HepG2 (cell line): ENCODE measurements around the gene DIPK1B. TPM values are rescaled to one million over a fixed set of nuclear protein-coding genes. Genes with fewer than 3 reads are reported as not detected.

Source experiments
- ATAC-seq: fragments of 200-7000 bp; cut with Tn5 transposase; 3 replicates; pipeline ENCODE4 v1.9.1; 2020; ENCODE audit warnings: mild to moderate bottlenecking, moderate library complexity
- BruUV-seq: library from RNA; stranded (reverse); fragments of 400-500 nt; replicated peaks from 2 replicates; lab custom pipeline; 2021; lab: Mats Ljungman, UMichigan
- CTCF ChIA-PET: fragments of 300-600 bp; formaldehyde crosslinking; extraction: SDS; loops from one replicate; lab custom pipeline; 2021; ENCODE audit warnings: low total read pairs, inconsistent platforms, low intra/inter-chr PET ratio; lab: Yijun Ruan, JAX
- POLR2A ChIA-PET: fragments of 350-600 bp; sonication (Branson Sonifier 250); formaldehyde crosslinking; loops from one replicate; lab custom pipeline; 2020; ENCODE audit warnings: antibody characterized with exemption, inconsistent platforms; lab: Yijun Ruan, JAX
- DNase-seq: peaks from one replicate; pipeline ENCODE4 v3.0.0-alpha.2; 2015; ENCODE audit warnings: low spot score
- FAIRE-seq: peaks from 3 replicates; lab custom pipeline; 2011; peaks lifted over from hg19 to GRCh38; lab: Jason Lieb, UNC
- H2AFZ ChIP-seq: one replicate; pipeline ENCODE4 v1.6.1; 2011; ENCODE audit warnings: low read length, inconsistent platforms
- H3K27ac ChIP-seq: fragments of 300-600 bp; 3 replicates; pipeline ENCODE4 v1.8.0; 2011; ENCODE audit warnings: mixed run types, mild to moderate bottlenecking, mixed read lengths, low read length, inconsistent platforms; ENCODE audit not compliant: insufficient read depth; ENCODE audit errors: extremely low read length
- H3K27me3 ChIP-seq, 2 experiments: fragments of 200-600 bp in 1 of 2; 2 replicates in 1 of 2; 3 replicates in 1 of 2; pipeline versions ENCODE4 v1.6.0 to v1.8.0; 2011; ENCODE audit warnings: low read length in 2 of 2, mild to moderate bottlenecking in 2 of 2, moderate library complexity in 2 of 2, inconsistent platforms in 1 of 2; ENCODE audit not compliant: insufficient read depth in 2 of 2, control insufficient read depth in 1 of 2
- H3K36me3 ChIP-seq, 2 experiments: fragments of 200-600 bp in 1 of 2; replicated peaks in 1 of 2; 2 replicates in 1 of 2; 3 replicates in 1 of 2; pipeline versions ENCODE4 v1.5.1 to v1.8.0; 2011; ENCODE audit warnings: low read length in 2 of 2, inconsistent platforms in 1 of 2; ENCODE audit not compliant: insufficient read depth in 2 of 2, control insufficient read depth in 1 of 2
- H3K4me1 ChIP-seq: 2 replicates; pipeline ENCODE4 v1.5.1; 2012; ENCODE audit warnings: low read length, inconsistent platforms; ENCODE audit not compliant: insufficient read depth
- H3K4me2 ChIP-seq: 2 replicates; pipeline ENCODE4 v1.6.0; 2011; ENCODE audit warnings: low read depth, low read length, inconsistent platforms
- H3K4me3 ChIP-seq, 3 experiments: fragments of 200-600 bp in 1 of 3; sonication (generic), shearing (Covaris generic) in 1 of 3; replicated peaks in 1 of 3; 2 replicates each; pipeline ENCODE4 v1.5.1; 2011 to 2016; ENCODE audit warnings: low read length in 3 of 3, inconsistent platforms in 2 of 3, low read depth in 2 of 3, mild to moderate bottlenecking in 2 of 3, control low read depth in 1 of 3, mixed read lengths in 1 of 3; ENCODE audit not compliant: insufficient read depth in 1 of 3
- H3K79me2 ChIP-seq: one replicate; pipeline ENCODE4 v1.6.1; 2011; ENCODE audit warnings: low read length, inconsistent platforms; ENCODE audit not compliant: insufficient read depth
- H3K9ac ChIP-seq: 2 replicates; pipeline ENCODE4 v1.6.0; 2011; ENCODE audit warnings: mild to moderate bottlenecking, low read depth, low read length, inconsistent platforms; ENCODE audit not compliant: insufficient read depth
- H3K9me3 ChIP-seq: 2 replicates; pipeline ENCODE4 v1.5.1; 2012; ENCODE audit warnings: mild to moderate bottlenecking, low read length
- H4K20me1 ChIP-seq: 2 replicates; pipeline ENCODE4 v1.6.0; 2011; ENCODE audit warnings: inconsistent platforms, mild to moderate bottlenecking, low read length, moderate library complexity; ENCODE audit not compliant: insufficient read depth
- ARNTL ChIP-seq: sonication (generic); formaldehyde crosslinking; IDR thresholded peaks from 2 replicates; pipeline ENCODE4 v1.4.0; 2020; ENCODE audit warnings: mild to moderate bottlenecking, missing genetic modification reagents
- RBM22 ChIP-seq: fragments of 200-400 bp; formaldehyde crosslinking; optimal IDR thresholded peaks from 2 replicates; pipeline ENCODE3; 2017; ENCODE audit warnings: mild to moderate bottlenecking, low read length, moderate library complexity
- RXRA ChIP-seq: sonication (generic); formaldehyde crosslinking; IDR thresholded peaks from 2 replicates; pipeline ENCODE4 v1.5.1; 2020; ENCODE audit warnings: missing genetic modification reagents
- WGBS: methylation state at CpG from one replicate; pipeline ENCODE4 v1.1.6; 2017; ENCODE audit warnings: low lambda C conversion rate; 5-methylcytosine and 5-hydroxymethylcytosine counted together
- in situ Hi-C: cut with HindIII; loops from 2 replicates; pipeline ENCODE4 v1.10.0; 2017; ENCODE audit warnings: low pct_unique_long_range_greater_than_20kb; ENCODE audit not compliant: extremely low pct_ligation_motif_present
- intact Hi-C: fragments of 100-400 bp; cut with micrococcal nuclease; formaldehyde crosslinking; loops from one replicate; pipeline ENCODE4 v1.10.0; 2022; ENCODE audit not compliant: unreplicated experiment
- polyA plus RNA-seq, 8 experiments: library from polyadenylated mRNA; depleted of rRNA in 3 of 8; stranded (reverse) in 7 of 8; unstranded in 1 of 8; fragments of >200 nt; fragmentation: Illumina TruSeq in 4 of 8; extraction: Trizol in 4 of 8; gene quantifications; 2 replicates each; pipeline versions ENCODE4 v1.2.1 to v1.2.3, GENCODE V29; 2011 to 2016; ENCODE audit warnings: low read depth in 4 of 8, missing spikeins in 1 of 8, mixed read lengths in 1 of 8; ENCODE audit not compliant: insufficient read depth in 1 of 8
- total RNA-seq, 5 experiments: library from RNA; depleted of rRNA; stranded (reverse); fragments of >200 nt; fragmentation: Illumina TruSeq; extraction: Trizol; gene quantifications; 2 replicates each; pipeline ENCODE4 v1.2.3, GENCODE V29; 2016; ENCODE audit warnings: low read depth in 1 of 5
- TF ChIP-seq, protein P1 (sequence below): sonication (generic); formaldehyde crosslinking; IDR thresholded peaks from 2 replicates; pipeline ENCODE4 v1.5.0; 2020; ENCODE audit warnings: missing genetic modification reagents, mild to moderate bottlenecking, borderline replicate concordance
- TF ChIP-seq, protein P2 (sequence below): sonication (generic); formaldehyde crosslinking; IDR thresholded peaks from 2 replicates; pipeline ENCODE4 v1.5.1; 2020; ENCODE audit warnings: mild to moderate bottlenecking, missing genetic modification reagents, moderate library complexity

Gene DIPK1B
- total and polyA plus RNA-seq, 2 of the 13 experiments (the other 11 are each of a cell fraction or from before 2014, with no cell fraction given): 0.18 to 3.9 TPM

DNA sequence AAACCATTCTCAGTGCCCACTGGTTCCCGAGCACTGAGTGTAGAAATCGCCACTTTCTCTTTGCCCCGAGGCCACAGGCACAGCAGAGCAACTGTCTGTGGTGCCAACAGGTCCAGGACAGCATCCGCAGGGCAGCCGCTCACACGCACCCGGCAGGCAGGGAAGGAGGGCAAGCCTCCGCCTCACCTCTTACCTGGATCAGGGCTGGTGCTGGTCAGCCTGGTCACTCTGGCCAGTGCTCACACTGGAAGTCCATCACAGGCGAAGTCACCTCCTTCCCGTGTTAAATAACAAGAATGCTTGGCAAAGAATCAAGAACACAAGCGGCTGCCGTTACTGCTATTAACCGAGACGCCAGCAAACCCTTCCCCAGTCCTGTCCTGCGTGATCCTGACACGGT, 13.7 kb downstream of the DIPK1B start:
- WGBS: 63% methylated on average over 10 of the region's 16 CpGs
- Histone ChIP-seq H3K4me2 (peak overlapping the region; percentile 97), H3K27ac (no peak overlapping the region), H3K79me2 (peaks cover 31% of the 10 kb centered on the region), H4K20me1 (peaks cover 52% of the 10 kb centered on the region), H2AFZ (no peak overlapping the region), H3K27me3 (no peaks in the 10 kb centered on the region; a peak in 1 of 5 replicates), H3K4me3 (peak overlapping the region; percentile 75 to 89 (median 89)), H3K36me3 (peaks cover 11 to 20% of the 10 kb centered on the region in 2 experiments; a peak in 4 of 5 replicates), H3K9ac (peak overlapping the region; percentile 90), H3K4me1 (peaks cover 55% of the 10 kb centered on the region), H3K9me3 (no peaks in the 10 kb centered on the region)
- peak; percentile 13; the same call in 1 of the 2 replicates for TF ChIP-seq RXRA (CRISPR knock-in tag)
- no peak for TF ChIP-seq ARNTL (CRISPR knock-in tag)
- TF ChIP-seq, protein P1, sequence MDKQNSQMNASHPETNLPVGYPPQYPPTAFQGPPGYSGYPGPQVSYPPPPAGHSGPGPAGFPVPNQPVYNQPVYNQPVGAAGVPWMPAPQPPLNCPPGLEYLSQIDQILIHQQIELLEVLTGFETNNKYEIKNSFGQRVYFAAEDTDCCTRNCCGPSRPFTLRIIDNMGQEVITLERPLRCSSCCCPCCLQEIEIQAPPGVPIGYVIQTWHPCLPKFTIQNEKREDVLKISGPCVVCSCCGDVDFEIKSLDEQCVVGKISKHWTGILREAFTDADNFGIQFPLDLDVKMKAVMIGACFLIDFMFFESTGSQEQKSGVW (CRISPR knock-in tag): no peak
- peak; percentile 8 for TF ChIP-seq RBM22
- TF ChIP-seq, protein P2, sequence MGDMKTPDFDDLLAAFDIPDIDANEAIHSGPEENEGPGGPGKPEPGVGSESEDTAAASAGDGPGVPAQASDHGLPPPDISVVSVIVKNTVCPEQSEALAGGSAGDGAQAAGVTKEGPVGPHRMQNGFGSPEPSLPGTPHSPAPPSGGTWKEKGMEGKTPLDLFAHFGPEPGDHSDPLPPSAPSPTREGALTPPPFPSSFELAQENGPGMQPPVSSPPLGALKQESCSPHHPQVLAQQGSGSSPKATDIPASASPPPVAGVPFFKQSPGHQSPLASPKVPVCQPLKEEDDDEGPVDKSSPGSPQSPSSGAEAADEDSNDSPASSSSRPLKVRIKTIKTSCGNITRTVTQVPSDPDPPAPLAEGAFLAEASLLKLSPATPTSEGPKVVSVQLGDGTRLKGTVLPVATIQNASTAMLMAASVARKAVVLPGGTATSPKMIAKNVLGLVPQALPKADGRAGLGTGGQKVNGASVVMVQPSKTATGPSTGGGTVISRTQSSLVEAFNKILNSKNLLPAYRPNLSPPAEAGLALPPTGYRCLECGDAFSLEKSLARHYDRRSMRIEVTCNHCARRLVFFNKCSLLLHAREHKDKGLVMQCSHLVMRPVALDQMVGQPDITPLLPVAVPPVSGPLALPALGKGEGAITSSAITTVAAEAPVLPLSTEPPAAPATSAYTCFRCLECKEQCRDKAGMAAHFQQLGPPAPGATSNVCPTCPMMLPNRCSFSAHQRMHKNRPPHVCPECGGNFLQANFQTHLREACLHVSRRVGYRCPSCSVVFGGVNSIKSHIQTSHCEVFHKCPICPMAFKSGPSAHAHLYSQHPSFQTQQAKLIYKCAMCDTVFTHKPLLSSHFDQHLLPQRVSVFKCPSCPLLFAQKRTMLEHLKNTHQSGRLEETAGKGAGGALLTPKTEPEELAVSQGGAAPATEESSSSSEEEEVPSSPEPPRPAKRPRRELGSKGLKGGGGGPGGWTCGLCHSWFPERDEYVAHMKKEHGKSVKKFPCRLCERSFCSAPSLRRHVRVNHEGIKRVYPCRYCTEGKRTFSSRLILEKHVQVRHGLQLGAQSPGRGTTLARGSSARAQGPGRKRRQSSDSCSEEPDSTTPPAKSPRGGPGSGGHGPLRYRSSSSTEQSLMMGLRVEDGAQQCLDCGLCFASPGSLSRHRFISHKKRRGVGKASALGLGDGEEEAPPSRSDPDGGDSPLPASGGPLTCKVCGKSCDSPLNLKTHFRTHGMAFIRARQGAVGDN (CRISPR knock-in tag): peak; percentile 41
- intact Hi-C loops (no loop called here), in situ Hi-C loops (no loop called here)
- DNase-seq: no peak
- ATAC-seq: no peak
- BruUV-seq: no TSS peak
- ChIA-PET CTCF (no interaction called here), POLR2A (interaction anchor here (0.8 to 3.6 kb wide), 3 partner anchors 28 to 54 kb away, joined by 3 to 30 read pairs (median 7); no protein-coding TSS in a partner anchor)
- no peak for FAIRE-seq
